Colonic mucosa (tissue), 4 donors: Measurements from ENCODE around the gene CD276. TPM values are rescaled to one million over a fixed set of nuclear protein-coding genes. Genes with fewer than 3 reads are reported as not detected.

Experiments used
- DNase-seq: peaks from one replicate; pipeline ENCODE4 v3.0.0-alpha.2; 2020
- H3K27ac ChIP-seq: fragments of 200-600 bp; one replicate; pipeline ENCODE4 v1.8.0; 2021
- H3K27me3 ChIP-seq: fragments of 200-600 bp; one replicate; pipeline ENCODE4 v1.8.0; 2021
- H3K36me3 ChIP-seq: fragments of 200-600 bp; one replicate; pipeline ENCODE4 v1.8.0; 2021
- H3K4me1 ChIP-seq: fragments of 200-600 bp; one replicate; pipeline ENCODE4 v1.8.0; 2021; ENCODE audit warnings: mild to moderate bottlenecking
- H3K4me3 ChIP-seq: fragments of 200-600 bp; one replicate; pipeline ENCODE4 v1.8.0; 2021
- H3K9ac ChIP-seq, 2 donors: one replicate each; pipeline ENCODE4 v1.7.0; 2013; ENCODE audit warnings: control low read depth in 2 of 2, low read depth in 2 of 2, low read length in 2 of 2
- H3K9me3 ChIP-seq: fragments of 200-600 bp; one replicate; pipeline ENCODE4 v1.8.0; 2021
- intact Hi-C: fragments of 100-400 bp; cut with DNase I; formaldehyde crosslinking; loops from one replicate; pipeline ENCODE4 v1.14.1; 2022
- total RNA-seq, 2 donors: library from RNA; stranded (reverse); fragmentation: NEBNext Ultra II Directional in 1 of 2; extraction: Animal tissue kit (Norgen Biotek cat#: 25700) in 1 of 2; gene quantifications; one replicate each; pipeline ENCODE4 v1.2.1, GENCODE V29; 2021
- TF ChIP-seq, protein P1 (sequence below): fragments of 200-600 bp; IDR thresholded peaks from one replicate; pipeline ENCODE4 v1.8.0; 2022; ENCODE audit warnings: antibody characterized with exemption, mild to moderate bottlenecking
- donor health status: healthy.
- donor health status: DM: no; HTN: no; CAD: no.
- donor health status: DM: no; HTN: no; CAD: no.

CD276 gene
- total RNA-seq, 2 donors from 2014 or later = 45.2 to 49.9 TPM

GRCh38 chr15:73679964-73680363 is 4.2 kb upstream of the CD276 start:
- Histone ChIP-seq H3K4me3 (no peak overlapping the region), H3K4me1 (no peaks in the 10 kb centered on the region), H3K27ac (no peak overlapping the region), H3K9me3 (no peaks in the 10 kb centered on the region), H3K27me3 (no peaks in the 10 kb centered on the region), H3K36me3 (no peaks in the 10 kb centered on the region), H3K9ac (no peak overlapping the region)
- no peak for DNase-seq
- TF ChIP-seq, protein P1, sequence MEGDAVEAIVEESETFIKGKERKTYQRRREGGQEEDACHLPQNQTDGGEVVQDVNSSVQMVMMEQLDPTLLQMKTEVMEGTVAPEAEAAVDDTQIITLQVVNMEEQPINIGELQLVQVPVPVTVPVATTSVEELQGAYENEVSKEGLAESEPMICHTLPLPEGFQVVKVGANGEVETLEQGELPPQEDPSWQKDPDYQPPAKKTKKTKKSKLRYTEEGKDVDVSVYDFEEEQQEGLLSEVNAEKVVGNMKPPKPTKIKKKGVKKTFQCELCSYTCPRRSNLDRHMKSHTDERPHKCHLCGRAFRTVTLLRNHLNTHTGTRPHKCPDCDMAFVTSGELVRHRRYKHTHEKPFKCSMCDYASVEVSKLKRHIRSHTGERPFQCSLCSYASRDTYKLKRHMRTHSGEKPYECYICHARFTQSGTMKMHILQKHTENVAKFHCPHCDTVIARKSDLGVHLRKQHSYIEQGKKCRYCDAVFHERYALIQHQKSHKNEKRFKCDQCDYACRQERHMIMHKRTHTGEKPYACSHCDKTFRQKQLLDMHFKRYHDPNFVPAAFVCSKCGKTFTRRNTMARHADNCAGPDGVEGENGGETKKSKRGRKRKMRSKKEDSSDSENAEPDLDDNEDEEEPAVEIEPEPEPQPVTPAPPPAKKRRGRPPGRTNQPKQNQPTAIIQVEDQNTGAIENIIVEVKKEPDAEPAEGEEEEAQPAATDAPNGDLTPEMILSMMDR = no peak
- intact Hi-C loops = no loop called here

- intact Hi-C loops = no loop called here
- TF ChIP-seq, protein P1 = no peak
- Histone ChIP-seq H3K36me3 (no peaks in the 10 kb centered on the region), H3K4me3 (no peak overlapping the region), H3K4me1 (no peaks in the 10 kb centered on the region), H3K27ac (no peak overlapping the region), H3K27me3 (no peaks in the 10 kb centered on the region), H3K9ac (no peak overlapping the region), H3K9me3 (no peaks in the 10 kb centered on the region)
- DNase-seq = no peak
These were observed 3.6 kb upstream of the CD276 start for GRCh38 chr15:73680549-73680948.

GRCh38 chr15:73681063-73681462 is 3.1 kb upstream of the CD276 start:
- intact Hi-C loops = no loop called here
- Histone ChIP-seq H3K4me1 (no peaks in the 10 kb centered on the region), H3K36me3 (no peaks in the 10 kb centered on the region), H3K27ac (no peak overlapping the region), H3K4me3 (no peak overlapping the region), H3K27me3 (no peaks in the 10 kb centered on the region), H3K9me3 (no peaks in the 10 kb centered on the region), H3K9ac (no peak overlapping the region)
- TF ChIP-seq, protein P1 = no peak
- DNase-seq = no peak

GRCh38 chr15:73681856-73682599 is 2.2 kb upstream of the CD276 start:
- no peak for DNase-seq
- Histone ChIP-seq H3K27me3 (no peaks in the 10 kb centered on the region), H3K36me3 (no peaks in the 10 kb centered on the region), H3K4me1 (no peaks in the 10 kb centered on the region), H3K4me3 (no peak overlapping the region), H3K9ac (no peak overlapping the region), H3K9me3 (no peaks in the 10 kb centered on the region), H3K27ac (no peak overlapping the region)
- TF ChIP-seq, protein P1 = no peak
- intact Hi-C loops = no loop called here

GRCh38 chr15:73682600-73683090 is 1.5 kb upstream of the CD276 start:
- DNase-seq = no peak
- H3K27ac ChIP-seq = no peak overlapping the region
- H3K9me3 ChIP-seq = no peaks in the 10 kb centered on the region
- H3K36me3 ChIP-seq = no peaks in the 10 kb centered on the region
- no peaks in the 10 kb centered on the region for H3K4me1 ChIP-seq
- H3K9ac ChIP-seq = no peak overlapping the region
- TF ChIP-seq, protein P1 = no peak
- no peak overlapping the region for H3K4me3 ChIP-seq
- intact Hi-C loops = no loop called here
- no peaks in the 10 kb centered on the region for H3K27me3 ChIP-seq
